Astrocyte (in vitro differentiated cells and primary cell): ENCODE results near the gene PPARG. TPM values are rescaled to one million over a fixed set of nuclear protein-coding genes. Genes with fewer than 3 reads are reported as not detected.
A peak's percentile ranks its signal among the peaks of the same experiment; 100 is the strongest.

Source experiments
- DNase-seq: peaks from one replicate; pipeline ENCODE4 v3.0.0-alpha.2; 2010; ENCODE audit warnings: low read depth
- FAIRE-seq: peaks from 2 replicates; lab custom pipeline; 2011; peaks lifted over from hg19 to GRCh38; lab: Jason Lieb, UNC
- H2AFZ ChIP-seq: 2 replicates; pipeline ENCODE4 v1.6.0; 2012; ENCODE audit warnings: low read depth, low read length, inconsistent platforms
- H3K27ac ChIP-seq: 2 replicates; pipeline ENCODE4 v1.5.1; 2011; ENCODE audit warnings: low read depth, low read length, inconsistent platforms
- H3K27me3 ChIP-seq: 2 replicates; pipeline ENCODE4 v1.6.0; 2011; ENCODE audit warnings: low read length, inconsistent platforms; ENCODE audit not compliant: insufficient read depth
- H3K36me3 ChIP-seq: 2 replicates; pipeline ENCODE4 v1.5.1; 2011; ENCODE audit warnings: low read length, inconsistent platforms; ENCODE audit not compliant: insufficient read depth
- H3K4me1 ChIP-seq: 2 replicates; pipeline ENCODE4 v1.5.1; 2011; ENCODE audit warnings: low read length, inconsistent platforms; ENCODE audit not compliant: insufficient read depth
- H3K4me2 ChIP-seq: 2 replicates; pipeline ENCODE4 v1.6.0; 2012; ENCODE audit warnings: low read length, inconsistent platforms
- H3K4me3 ChIP-seq: 2 replicates; pipeline ENCODE4 v1.5.1; 2011; ENCODE audit warnings: low read depth, mild to moderate bottlenecking, low read length, inconsistent platforms; ENCODE audit not compliant: insufficient read depth
- H3K79me2 ChIP-seq: 2 replicates; pipeline ENCODE4 v1.6.0; 2012; ENCODE audit warnings: mild to moderate bottlenecking, low read length, inconsistent platforms; ENCODE audit not compliant: insufficient read depth
- H3K9ac ChIP-seq: 2 replicates; pipeline ENCODE4 v1.6.0; 2012; ENCODE audit warnings: mild to moderate bottlenecking, low read length, inconsistent platforms
- H3K9me3 ChIP-seq: 2 replicates; pipeline ENCODE4 v1.5.1; 2012; ENCODE audit warnings: low read depth, mild to moderate bottlenecking, low read length, inconsistent platforms; ENCODE audit not compliant: insufficient read depth
- H4K20me1 ChIP-seq: 2 replicates; pipeline ENCODE4 v1.6.0; 2012; ENCODE audit warnings: low read length, inconsistent platforms; ENCODE audit not compliant: insufficient read depth
- H3K27ac Mint-ChIP-seq: one replicate; pipeline ENCODE4 v1.8.0; 2021; ENCODE audit warnings: mild to moderate bottlenecking, mixed read lengths; ENCODE audit not compliant: unreplicated experiment
- H3K27me3 Mint-ChIP-seq: one replicate; pipeline ENCODE4 v1.8.0; 2021; ENCODE audit warnings: low read depth, mixed read lengths; ENCODE audit not compliant: unreplicated experiment
- H3K36me3 Mint-ChIP-seq: one replicate; pipeline ENCODE4 v1.8.0; 2021; ENCODE audit warnings: low read depth, mixed read lengths; ENCODE audit not compliant: unreplicated experiment
- H3K4me1 Mint-ChIP-seq: one replicate; pipeline ENCODE4 v1.8.0; 2021; ENCODE audit warnings: low read depth, mixed read lengths; ENCODE audit not compliant: unreplicated experiment
- H3K4me3 Mint-ChIP-seq: one replicate; pipeline ENCODE4 v1.8.0; 2021; ENCODE audit warnings: mild to moderate bottlenecking, moderate library complexity, mixed read lengths; ENCODE audit not compliant: unreplicated experiment
- H3K9me3 Mint-ChIP-seq: one replicate; pipeline ENCODE4 v1.8.0; 2021; ENCODE audit warnings: mild to moderate bottlenecking, mixed read lengths; ENCODE audit not compliant: unreplicated experiment
- CTCF ChIP-seq: IDR thresholded peaks from 2 replicates; pipeline ENCODE4 v1.5.1; 2011; ENCODE audit warnings: low read depth, mild to moderate bottlenecking, inconsistent platforms, low read length, moderate library complexity; ENCODE audit not compliant: insufficient read depth
- EZH2 ChIP-seq: IDR thresholded peaks from 2 replicates; pipeline ENCODE4 v1.6.1; 2012; ENCODE audit warnings: mild to moderate bottlenecking, low read length, inconsistent platforms; ENCODE audit not compliant: insufficient read depth
- total RNA-seq: library from RNA; stranded (reverse); gene quantifications from 2 replicates; pipeline ENCODE4 v1.2.1, GENCODE V29; 2021

The PPARG gene
- total RNA-seq, 1 donor from 2014 or later, result 4.4 TPM

GRCh38 chr3:12286927-12287726 lies 1.7 kb upstream of the PPARG start:
- H3K27ac ChIP-seq, result no peak overlapping the region
- peak overlapping the region; percentile 69 for H3K9ac ChIP-seq
- no peaks in the 10 kb centered on the region for H3K27me3 ChIP-seq
- Mint-ChIP-seq H3K9me3 (no peaks in the 10 kb centered on the region), H3K27ac (no peak overlapping the region), H3K4me1 (no peaks in the 10 kb centered on the region), H3K4me3 (peak overlapping the region; percentile 84), H3K27me3 (peaks cover 10% of the 10 kb centered on the region), H3K36me3 (no peaks in the 10 kb centered on the region)
- no peak for FAIRE-seq
- no peaks in the 10 kb centered on the region for H3K79me2 ChIP-seq
- H3K4me1 ChIP-seq, result no peaks in the 10 kb centered on the region
- H4K20me1 ChIP-seq, result no peaks in the 10 kb centered on the region
- H3K36me3 ChIP-seq, result no peaks in the 10 kb centered on the region
- DNase-seq, result no peak
- no peaks in the 10 kb centered on the region for H3K9me3 ChIP-seq
- TF ChIP-seq EZH2, result no peak
- no peak for TF ChIP-seq CTCF
- H2AFZ ChIP-seq, result peak overlapping the region; percentile 73
- peak overlapping the region; percentile 84 for H3K4me2 ChIP-seq
- H3K4me3 ChIP-seq, result peak overlapping the region; percentile 49

- no peak for DNase-seq
- no peaks in the 10 kb centered on the region for H3K9me3 Mint-ChIP-seq
- Histone ChIP-seq H3K4me2 (peak overlapping the region; percentile 88), H3K79me2 (no peaks in the 10 kb centered on the region), H3K4me3 (peak overlapping the region; percentile 68), H3K9me3 (no peaks in the 10 kb centered on the region), H4K20me1 (no peaks in the 10 kb centered on the region), H3K27me3 (no peaks in the 10 kb centered on the region), H3K4me1 (no peaks in the 10 kb centered on the region), H2AFZ (peak overlapping the region; percentile 87), H3K36me3 (no peaks in the 10 kb centered on the region), H3K27ac (no peak overlapping the region), H3K9ac (peak overlapping the region; percentile 81)
- H3K27me3 Mint-ChIP-seq, result peaks cover 13% of the 10 kb centered on the region
- FAIRE-seq, result no peak
- TF ChIP-seq CTCF, result no peak
- TF ChIP-seq EZH2, result no peak
- no peaks in the 10 kb centered on the region for H3K36me3 Mint-ChIP-seq
- no peaks in the 10 kb centered on the region for H3K4me1 Mint-ChIP-seq
- no peak overlapping the region for H3K27ac Mint-ChIP-seq
- peak overlapping the region; percentile 82 for H3K4me3 Mint-ChIP-seq
Measured at GRCh38 chr3:12287727-12288181, 1.1 kb upstream of the PPARG start.

- DNase-seq (no peak), FAIRE-seq (no peak)
- Histone ChIP-seq H3K27me3 (no peaks in the 10 kb centered on the region), H4K20me1 (no peaks in the 10 kb centered on the region), H3K27ac (no peak overlapping the region), H3K36me3 (no peaks in the 10 kb centered on the region), H3K9me3 (no peaks in the 10 kb centered on the region), H3K4me2 (peak overlapping the region; percentile 88), H3K4me1 (no peaks in the 10 kb centered on the region), H2AFZ (no peak overlapping the region), H3K9ac (no peak overlapping the region), H3K4me3 (no peak overlapping the region), H3K79me2 (no peaks in the 10 kb centered on the region)
- TF ChIP-seq CTCF (no peak), EZH2 (no peak)
- Mint-ChIP-seq H3K4me1 (no peaks in the 10 kb centered on the region), H3K36me3 (no peaks in the 10 kb centered on the region), H3K27me3 (peaks cover 19% of the 10 kb centered on the region), H3K27ac (no peak overlapping the region), H3K9me3 (no peaks in the 10 kb centered on the region), H3K4me3 (peak overlapping the region; percentile 84)
Measured at GRCh38 chr3:12289524-12289923, 654 bp downstream of the PPARG start.
